HG03469 (cell line): ENCODE results near the gene CYBC1.

Experiments
- ATAC-seq: cut with Tn5 transposase; IDR thresholded peaks from one replicate; pipeline ENCODE4 v1.9.1; 2021; ENCODE audit warnings: mild to moderate bottlenecking, moderate library complexity, moderate number of reproducible peaks; ENCODE audit not compliant: unreplicated experiment

The CYBC1 gene

DNA sequence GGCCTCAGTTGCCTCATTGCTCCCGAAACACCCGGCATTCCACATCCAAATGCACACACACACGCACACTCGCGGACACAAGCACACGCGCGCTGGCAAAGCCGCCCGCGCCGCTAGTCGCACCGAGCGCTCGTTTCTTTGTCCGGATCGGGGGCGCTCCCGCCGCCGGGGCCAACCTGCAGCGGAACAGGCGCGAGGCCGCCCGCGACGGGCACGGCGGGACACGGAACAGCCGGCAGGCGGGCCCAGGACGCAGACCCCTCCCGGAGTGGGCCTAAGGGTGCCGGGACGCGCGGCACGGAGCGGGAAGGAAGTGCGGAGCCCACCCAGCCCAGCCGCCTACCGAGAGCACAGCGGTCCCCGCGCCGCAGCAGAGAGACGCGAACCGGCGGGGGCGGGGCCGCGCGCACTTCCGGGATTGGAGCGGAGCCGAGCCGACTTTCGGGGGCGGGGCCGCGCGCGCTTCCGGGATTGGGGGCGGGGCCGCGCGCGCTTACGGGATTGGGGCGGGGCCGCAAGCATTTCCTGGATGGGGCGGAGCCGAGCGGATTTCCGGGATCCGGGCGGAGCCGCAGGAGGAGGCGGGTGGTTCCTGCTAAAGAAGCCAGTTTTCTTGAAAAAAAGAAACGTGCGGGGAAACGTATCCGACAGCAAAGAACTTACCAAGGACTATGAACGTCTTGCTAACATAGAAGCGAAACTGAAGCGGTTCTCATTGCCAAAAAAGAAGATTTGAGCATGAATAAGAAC is at the start of gene CYBC1:
CYBC1 (minus strand) TSS at position 396 of the 750 bp plus-strand sequence. CDS start 1,498 bp downstream, outside the sequence.
- no peak for ATAC-seq

DNA sequence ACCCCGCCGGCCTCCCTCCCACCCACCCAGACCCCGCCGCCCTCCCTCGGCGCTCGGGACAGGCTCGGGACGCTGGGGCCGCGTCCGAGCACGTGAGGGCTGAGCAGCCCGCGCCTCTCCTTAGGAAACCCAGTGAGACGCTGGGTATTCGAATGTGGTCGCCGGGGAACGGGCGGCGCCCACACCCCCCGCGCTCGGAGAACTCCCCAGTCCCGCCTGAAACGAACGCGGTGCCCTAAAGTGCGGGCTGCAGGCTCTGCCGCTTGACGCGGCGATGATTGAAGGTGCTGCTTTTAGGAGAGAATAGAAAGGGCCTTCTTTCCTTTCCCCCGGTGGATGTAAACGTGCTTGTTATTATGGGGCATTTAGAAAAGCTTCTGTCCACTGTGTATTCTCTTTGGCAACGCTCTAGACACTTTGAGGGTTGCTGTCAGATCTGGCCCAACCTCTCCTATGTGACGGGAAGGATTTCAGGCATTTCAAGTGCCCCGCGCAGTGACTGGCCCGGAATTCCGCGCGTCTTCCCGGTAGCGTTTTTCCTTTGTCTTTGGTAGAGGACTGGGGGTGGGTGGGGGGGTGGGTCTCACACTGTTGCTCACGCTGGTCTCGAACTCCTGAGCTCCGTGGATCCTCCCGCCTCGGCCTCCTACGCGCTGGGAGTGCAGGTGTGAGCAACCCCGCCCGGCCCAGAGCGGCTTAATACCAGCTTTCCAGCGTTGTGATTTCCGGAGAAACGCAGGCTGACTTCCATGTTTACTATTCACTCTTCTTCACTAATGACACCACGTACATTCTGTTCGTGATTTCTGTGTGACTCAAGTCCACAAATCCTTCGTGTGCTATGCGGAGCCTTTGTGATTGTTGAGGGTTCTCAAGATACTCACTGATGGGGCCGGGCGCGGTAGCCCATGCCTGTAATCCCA is 47.2 kb upstream of the CYBC1 start:
- ATAC-seq = no peak

DNA sequence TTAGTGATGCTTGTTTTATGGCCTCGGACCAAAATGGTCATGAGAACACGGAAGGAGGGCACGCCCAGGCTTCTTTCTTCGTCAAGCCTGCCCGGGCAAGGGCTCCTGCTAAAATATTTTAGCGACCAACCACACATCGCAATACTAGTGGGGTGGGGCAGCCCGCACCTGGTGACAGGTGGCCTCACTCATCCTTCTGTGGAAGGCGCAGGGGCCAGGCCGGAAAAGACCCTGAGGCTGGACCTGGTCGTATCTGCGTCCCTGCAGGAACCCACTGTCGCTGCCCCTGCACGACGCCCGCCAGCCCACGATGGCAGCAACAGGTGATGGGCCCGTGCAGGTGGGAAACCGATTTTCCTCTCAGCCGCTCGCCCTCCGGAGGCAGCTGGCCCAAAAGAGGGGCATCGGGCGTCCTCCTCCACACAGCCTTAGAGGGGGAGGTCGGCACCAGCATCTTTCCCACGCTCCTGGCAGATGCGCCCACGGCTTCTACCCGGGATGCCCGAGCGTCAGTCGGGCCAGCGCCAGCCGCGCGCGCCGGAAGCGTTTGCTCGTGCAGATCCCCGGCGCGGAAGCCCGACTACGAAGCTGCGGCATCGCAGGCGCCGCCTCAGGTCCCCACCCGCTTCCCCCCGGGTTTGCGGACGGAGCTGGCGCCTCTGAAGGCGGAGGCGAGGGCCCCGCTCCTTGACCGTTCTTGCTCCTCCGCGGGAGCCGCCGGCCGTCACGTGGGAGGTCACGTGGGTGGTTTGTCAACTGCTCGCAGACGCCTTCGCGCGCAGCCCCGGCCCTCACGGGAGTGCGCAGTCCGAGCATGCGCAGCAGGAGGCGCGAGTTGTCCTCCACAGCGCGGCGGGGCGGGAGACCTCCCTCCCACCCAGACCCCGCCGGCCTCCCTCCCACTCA is 46.2 kb upstream of the CYBC1 start:
- ATAC-seq = peak; percentile 41

DNA sequence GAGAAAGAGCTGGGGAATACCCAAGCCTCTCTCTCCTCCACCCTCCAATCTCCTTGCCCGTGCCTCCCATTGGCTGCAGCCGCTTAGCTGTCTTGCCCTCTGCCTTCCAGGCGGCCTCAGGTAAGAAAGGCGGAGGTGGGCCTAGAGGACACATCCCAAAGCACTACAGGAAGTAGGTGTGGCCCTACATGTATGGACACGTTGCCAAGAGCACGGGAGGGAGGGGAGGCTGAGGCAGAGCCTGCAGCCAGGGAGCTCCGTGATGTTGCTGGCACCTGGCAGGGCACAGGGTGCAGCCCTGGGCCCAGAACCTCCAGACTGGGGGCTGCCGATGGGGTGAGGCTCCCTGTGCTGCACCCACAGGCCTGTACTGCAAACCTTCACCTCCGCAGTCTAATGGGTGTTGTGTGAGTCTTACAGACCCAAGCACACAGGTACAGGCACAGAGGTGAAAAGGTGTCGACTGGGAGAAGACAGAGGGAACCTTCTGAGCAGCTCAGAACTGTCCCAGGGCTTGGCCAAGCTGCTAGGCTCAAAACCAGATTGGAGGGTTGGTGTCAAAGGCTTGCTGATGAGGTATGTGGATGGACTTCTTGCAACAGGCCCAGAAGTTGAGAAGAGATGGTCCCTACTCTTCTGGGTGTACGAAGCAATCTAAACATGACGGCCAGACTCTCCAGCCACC is 45.4 kb upstream of the CYBC1 start:
- no peak for ATAC-seq

DNA sequence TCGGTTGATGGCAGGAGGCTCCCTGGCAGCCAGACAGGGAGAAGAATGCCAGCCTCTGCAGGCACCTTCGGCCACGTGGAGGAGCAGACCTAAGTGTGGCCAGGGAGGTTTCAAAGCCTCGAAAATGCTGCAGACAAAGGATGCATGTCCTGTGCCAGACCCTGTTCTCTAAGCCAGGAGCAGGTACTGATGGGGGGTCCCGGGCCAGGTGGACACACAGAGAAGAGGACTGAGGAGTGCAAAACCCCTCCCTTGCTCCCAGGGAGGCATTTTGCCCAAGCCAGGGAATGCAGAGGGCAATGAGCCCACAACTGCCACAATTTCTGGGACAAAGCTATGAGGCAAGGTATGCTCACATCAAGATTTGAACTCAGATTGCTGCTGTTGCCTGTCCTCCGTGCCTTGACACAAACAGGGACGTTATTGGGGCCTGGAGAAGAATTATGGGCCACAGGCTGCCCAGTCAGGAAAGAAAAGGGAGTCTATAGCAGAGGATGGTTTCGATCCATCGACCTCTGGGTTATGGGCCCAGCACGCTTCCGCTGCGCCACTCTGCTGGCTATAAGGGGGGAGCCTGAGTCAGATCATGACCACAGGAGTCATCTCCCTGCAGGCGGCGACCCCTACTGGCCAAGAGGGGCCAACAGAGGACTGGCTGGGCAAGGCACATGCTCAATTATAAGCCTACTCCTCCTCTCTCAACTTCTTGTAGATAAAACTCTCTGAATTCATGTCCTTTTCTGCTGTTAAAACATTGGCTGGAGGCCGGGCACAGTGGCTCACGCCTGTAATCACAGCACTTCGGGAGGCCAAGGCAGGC is 43.9 kb upstream of the CYBC1 start:
- ATAC-seq = no peak

DNA sequence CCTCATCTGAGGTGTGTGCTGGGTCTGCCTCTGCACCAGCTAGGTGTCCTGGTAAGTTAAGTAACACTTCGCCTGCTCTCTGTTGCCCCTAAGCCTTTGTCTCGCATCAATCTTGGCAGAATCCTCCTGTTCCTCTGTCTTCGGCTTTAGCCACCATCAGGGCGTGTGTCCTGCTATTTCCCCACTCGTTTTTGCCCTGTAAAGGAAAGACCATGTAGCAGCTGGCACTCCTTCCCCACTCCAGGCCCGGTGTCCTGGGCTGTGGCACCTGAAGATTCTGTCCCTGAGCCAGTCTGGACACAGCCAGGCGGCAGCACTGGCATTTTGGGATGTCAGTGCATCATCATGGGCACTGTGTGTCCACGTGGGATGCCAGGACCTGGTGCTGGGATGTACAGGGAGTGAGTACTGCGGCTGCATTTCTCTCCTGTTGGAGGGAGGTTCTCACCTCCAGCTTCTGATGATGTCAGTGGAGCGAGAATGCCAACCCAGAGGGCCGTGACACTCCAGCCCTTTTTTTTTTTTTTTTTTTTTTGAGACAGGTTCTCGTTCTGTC is 42.8 kb upstream of the CYBC1 start:
- ATAC-seq = no peak

DNA sequence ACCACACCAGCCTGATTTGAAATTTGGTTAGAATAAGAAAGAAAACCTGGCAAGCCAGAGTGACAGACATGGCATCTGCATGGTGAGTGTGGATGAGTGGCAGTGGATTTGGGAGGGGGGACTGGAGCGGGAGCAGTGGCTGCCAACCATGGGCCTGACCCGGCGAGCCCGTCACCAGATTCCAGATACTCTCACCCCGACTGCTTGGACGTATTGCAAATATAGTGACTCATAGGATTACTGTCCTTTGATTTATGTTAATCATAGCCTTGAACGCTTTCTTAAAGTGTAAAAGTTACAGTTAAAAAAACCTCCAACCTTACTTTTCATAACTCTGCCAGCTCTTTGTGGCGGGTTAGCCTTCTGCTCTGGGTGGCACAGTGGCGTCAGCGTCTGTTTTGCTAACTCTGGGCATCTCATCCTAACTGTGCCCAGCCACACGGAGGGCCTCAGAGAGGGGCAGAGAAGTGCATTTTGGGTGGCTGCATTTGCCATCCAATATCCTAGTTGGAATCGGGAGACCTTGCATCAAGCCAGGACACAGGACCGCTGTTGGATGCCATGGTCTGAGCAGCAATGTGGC is 42.2 kb upstream of the CYBC1 start:
- ATAC-seq = no peak

DNA sequence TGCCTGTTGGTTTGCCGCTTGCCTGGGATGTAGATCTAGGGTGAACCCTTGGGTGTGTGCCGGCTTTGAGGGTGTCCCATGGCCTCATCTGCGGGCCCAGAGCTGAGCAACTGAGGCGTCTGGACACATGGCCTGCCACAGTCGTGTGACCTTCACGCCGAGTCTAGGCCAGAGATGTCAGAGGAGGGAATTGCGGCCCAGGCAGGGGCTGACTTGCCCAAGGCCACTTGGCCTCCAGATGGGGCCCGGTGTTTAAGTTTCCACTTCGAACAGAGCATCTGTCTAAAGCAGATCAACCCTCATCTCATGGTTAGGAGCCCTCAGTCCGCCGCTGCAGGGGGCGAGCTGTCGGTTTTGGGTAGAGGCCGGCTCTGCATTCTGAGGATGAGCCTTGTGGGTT is 41.0 kb upstream of the CYBC1 start:
- ATAC-seq = no peak

DNA sequence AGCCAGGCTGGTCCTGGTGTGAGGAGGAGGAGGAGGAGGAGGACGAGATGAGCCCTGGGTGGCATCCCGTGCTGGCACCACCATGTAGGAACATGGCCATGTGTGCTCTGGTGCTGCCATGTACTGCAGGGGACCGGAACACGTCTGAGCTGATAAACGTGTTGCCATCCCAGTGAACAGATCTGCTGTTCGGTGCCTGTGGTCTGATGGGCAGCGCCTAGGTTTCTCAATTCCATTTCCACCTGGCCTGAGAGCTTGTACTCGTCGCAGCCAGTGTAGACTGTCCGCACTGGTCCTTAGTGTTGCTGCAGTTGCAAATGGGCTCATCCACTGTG is 40.6 kb upstream of the CYBC1 start:
- ATAC-seq = no peak

DNA sequence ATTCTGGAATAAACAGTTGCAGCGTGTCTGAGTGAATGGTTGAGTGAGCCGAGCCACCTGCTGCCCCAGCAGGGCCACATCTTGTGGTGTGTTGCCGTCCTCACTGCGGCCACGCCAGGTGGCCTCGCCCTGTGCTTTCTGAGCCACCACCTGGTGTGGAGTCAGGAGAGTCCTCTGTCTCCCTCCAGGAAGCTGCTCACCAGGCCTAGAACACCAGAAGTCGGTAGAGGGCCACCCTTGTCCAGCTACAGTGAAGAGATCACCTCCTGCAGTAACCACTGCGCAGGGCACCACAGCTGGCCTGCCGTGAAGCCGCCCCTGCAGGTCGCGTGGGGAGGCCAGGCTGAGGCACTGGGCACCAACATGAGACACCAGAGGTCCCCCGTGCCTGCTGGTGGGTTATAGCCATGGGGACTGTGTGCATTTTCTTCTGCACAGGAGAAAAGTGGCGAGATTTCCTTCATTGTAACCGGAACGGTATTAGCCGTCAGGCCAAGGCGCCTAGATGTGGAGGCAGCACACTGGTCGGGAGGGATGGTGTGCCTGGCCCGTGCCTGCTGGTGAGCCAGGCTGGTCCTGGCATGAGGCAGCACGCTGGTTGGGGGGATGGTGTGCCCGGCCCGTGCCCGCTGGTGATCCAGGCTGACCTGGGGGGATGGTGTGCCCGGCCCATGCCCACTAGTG is 40.1 kb upstream of the CYBC1 start:
- ATAC-seq = no peak

DNA sequence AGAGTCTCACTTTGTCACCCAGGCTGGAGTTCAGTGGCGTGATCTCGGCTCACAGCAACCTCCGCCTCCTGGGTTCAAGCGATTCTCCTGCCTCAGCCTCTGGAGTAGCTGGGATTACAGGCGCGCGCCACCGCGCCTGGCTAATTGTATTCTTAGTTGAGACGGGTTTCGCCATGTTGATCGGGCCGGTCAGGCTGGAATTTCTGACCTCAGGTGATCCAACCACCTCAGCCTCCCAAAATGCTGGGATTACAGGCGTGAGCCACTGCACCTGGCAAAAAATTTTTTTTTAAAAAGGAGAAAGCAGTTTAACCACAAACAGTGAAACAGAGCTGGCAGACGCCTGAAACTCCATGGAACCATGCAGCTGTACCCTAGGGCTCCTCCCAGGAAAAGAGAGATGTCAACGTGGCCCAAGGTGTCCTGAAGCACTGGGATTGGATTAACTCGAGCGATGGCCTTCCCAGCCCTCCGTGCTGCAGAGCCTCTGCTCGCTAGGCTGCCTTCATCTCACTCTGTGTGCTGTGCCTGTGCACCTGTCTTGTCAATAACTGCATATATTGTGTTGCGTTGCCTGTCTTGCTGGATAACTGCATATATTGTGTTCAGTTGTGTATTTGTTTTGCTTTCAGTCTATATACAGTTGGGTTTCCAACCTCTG is 39.4 kb upstream of the CYBC1 start:
- ATAC-seq = no peak

DNA sequence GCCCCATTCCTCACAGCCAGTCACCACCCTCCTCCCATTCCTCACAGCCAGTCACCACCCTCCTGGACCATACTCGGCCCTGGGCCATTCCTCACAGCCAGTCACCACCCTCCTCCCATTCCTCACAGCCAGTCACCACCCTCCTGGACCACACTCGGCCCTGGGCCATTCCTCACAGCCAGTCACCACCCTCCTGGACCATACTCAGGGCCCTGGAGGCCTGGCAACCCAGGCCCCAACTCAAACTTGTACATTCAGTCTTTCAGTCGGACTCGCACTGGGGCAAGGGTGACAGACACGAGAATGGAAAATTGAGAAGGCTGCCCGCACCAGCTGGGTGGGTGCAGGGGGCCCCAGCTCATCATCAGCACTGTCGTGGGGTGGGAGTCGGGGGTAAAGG is 38.6 kb upstream of the CYBC1 start:
- no peak for ATAC-seq

DNA sequence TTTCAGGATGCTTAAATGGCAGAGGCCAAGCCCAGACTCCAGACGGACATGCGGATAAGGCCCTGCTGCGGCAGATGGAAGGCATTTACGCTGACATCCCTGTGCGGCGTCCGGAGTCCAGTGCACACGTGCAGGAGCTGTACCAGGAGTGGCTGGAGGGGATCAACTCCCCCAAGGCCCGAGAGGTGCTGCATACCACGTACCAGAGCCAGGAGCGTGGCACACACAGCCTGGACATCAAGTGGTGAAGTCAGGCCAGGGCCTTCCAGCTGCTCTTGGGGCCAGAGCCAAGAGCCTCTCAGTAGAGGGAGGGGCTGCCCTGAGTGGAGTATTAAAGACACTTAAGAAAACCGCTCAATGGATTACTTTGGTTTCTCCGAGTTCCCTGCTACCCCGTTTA is 37.4 kb upstream of the CYBC1 start:
- no peak for ATAC-seq

DNA sequence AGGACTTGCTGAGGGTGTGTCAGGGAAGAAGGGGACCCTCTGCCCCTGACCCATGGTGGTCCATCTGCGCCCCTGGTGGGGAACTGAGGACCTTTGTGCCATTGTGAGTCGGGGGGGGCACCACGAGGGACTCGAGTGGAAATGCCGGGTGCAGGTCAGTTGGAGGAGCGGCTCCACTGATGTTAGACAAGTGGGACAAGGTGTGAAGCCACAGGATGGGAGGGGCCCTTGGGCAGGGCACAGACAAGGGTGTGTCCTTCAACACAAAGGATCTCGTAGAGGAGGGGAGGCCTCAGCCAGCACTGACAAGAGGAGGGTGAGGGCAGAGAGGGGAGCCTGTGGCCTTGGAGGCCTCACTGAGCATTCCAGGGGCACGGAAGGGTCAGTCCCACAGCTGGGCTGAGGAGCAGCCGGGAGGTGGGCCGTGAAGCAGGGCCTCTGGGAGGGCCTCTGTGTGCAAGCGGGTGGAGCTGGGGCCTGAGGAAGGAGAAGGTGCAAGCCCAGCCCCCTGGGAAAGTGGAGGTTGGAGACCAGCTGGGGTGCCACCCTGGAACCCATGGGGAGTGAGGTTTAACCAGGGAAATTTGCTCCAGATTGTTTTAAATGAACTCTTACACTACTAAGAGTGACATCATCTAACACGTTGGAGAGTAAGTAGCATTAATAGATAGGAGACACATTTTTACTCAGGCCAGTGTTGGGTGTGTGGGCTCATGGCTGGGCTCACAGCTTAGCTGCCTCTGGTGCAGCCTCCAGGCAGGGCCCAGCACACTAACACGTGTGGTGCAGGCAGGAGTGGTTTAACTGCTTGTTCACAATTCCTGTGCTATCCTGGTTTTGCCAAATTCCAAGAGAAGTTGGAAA is 35.9 kb upstream of the CYBC1 start:
- ATAC-seq = no peak

DNA sequence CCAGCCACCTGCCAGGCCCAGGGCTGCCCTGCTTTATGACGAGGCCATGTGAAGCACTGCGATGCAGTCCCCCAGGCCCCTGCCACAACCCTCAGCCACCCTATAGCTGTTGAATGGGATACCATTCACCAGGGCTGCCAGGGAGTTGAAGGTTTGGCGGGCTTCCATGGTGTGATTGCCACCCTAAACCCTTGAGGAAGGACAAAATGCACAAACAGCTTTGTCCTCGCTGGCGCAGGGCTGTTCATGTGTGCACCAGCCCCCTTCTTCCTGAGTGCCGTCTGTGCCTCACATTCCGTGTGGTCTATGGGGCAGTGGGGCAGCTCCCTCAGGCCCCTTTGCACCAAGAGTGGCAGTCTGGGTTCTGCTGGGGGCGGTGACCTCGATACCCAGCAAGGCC is 33.3 kb upstream of the CYBC1 start:
- ATAC-seq = no peak

DNA sequence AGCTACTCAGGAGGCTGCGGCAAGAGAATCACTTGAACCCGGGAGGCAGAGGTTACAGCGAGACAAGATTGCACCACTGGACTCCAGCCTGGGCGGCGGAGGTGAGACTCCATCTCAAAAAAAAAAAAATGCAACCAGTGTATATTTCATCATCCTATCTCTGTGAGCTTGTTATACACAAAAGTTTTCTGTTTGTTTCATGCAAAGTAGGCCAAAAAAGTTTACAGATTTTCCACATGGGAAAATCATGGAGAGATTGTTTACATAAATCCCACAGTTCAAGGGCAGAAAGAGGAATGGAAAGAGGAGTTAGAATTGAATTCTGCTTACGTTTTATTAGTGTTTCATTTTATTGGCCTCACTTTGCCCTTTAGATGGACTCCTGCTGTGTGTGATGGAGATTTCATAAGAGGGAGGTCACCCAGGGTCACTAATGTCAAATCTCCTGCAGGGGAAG is 32.7 kb upstream of the CYBC1 start:
- no peak for ATAC-seq

DNA sequence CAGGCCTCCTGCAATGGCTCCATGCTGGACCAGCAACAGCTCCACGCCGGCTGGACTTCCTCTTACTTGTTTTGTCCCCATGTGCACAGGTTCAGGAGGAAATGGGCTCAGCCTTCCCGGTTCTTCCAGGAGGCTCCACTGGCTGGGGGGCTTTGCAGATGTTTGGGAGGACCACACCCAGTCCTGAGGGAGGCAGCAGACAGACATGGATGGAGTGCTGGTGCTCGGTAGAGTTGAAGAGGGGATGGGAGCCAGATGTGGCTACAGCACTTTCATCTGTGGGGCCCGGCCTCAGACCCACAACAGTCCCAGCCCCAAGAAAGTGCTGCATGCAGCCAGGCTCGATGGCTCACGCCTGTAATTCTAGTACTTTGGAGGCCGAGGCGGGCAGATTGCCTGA is 29.8 kb upstream of the CYBC1 start:
- ATAC-seq = no peak
